GM18909 (cell line): ENCODE data around the gene MED27.
"Not testable (repeated sequence)": the region's sequence is repeated elsewhere in the genome, so short reads cannot be mapped to it uniquely, and the experiment has no call there.

Source experiments
- ATAC-seq: cut with Tn5 transposase; IDR thresholded peaks from one replicate; pipeline ENCODE4 v1.9.1; 2021; ENCODE audit warnings: mild to moderate bottlenecking; ENCODE audit not compliant: unreplicated experiment, poor library complexity

The MED27 gene

GRCh38 chr9:132020820-132021510, 58.7 kb downstream of the MED27 start:
- no peak for ATAC-seq

GRCh38 chr9:132020272-132020671, 59.4 kb downstream of the MED27 start:
- ATAC-seq, result no peak

- no peak for ATAC-seq
These were observed 60.0 kb downstream of the MED27 start for GRCh38 chr9:132019702-132020101.

- no peak for ATAC-seq
These were observed 60.7 kb downstream of the MED27 start for GRCh38 chr9:132018957-132019405.

- ATAC-seq, result no peak
These were observed 63.2 kb downstream of the MED27 start for GRCh38 chr9:132016456-132016855.

GRCh38 chr9:132015866-132016265, 63.8 kb downstream of the MED27 start:
- ATAC-seq, result no peak

GRCh38 chr9:132014218-132014805, 65.4 kb downstream of the MED27 start:
- ATAC-seq, result no peak

- no peak for ATAC-seq
These were observed 66.8 kb downstream of the MED27 start for GRCh38 chr9:132012704-132013357.

- no peak for ATAC-seq
These were observed 67.8 kb downstream of the MED27 start for GRCh38 chr9:132011896-132012295.

- no peak for ATAC-seq
These were observed 68.4 kb downstream of the MED27 start for GRCh38 chr9:132011309-132011708.

- ATAC-seq, result not testable (repeated sequence)
These were observed 69.5 kb downstream of the MED27 start for GRCh38 chr9:132010201-132010600.

- ATAC-seq, result no peak
These were observed 70.5 kb downstream of the MED27 start for GRCh38 chr9:132008855-132009812.

GRCh38 chr9:132008184-132008803, 71.4 kb downstream of the MED27 start:
- no peak for ATAC-seq

GRCh38 chr9:132007371-132008025, 72.2 kb downstream of the MED27 start:
- no peak for ATAC-seq

- peak; percentile 67 for ATAC-seq
These were observed 72.8 kb downstream of the MED27 start for GRCh38 chr9:132006677-132007370.

GRCh38 chr9:132005899-132006298, 73.8 kb downstream of the MED27 start:
- no peak for ATAC-seq

GRCh38 chr9:132004323-132004722, 75.3 kb downstream of the MED27 start:
- ATAC-seq, result no peak

GRCh38 chr9:132003896-132004295, 75.8 kb downstream of the MED27 start:
- no peak for ATAC-seq

- ATAC-seq, result no peak
These were observed 76.4 kb downstream of the MED27 start for GRCh38 chr9:132003319-132003704.
